GM12891 (cell line): ENCODE data around the gene SPON1.
"Not testable (repeated sequence)": the region's sequence is repeated elsewhere in the genome, so short reads cannot be mapped to it uniquely, and the experiment has no call there.

Source experiments
- POLR2A ChIP-seq: IDR thresholded peaks from 2 replicates; pipeline ENCODE4 v1.6.1; 2011; ENCODE audit warnings: low read depth, low read length, control low read depth
- POLR2AphosphoS5 ChIP-seq: IDR thresholded peaks from 2 replicates; pipeline ENCODE4 v1.6.1; 2011; ENCODE audit warnings: low read depth, low read length, control low read depth

GRCh38 chr11:13937154-13937553 lies 25.4 kb upstream of the SPON1 start:
- not testable (repeated sequence) for TF ChIP-seq POLR2AphosphoS5, POLR2A
